Stimulated activated CD4-positive, alpha-beta T cell treated with anti-CD3 and anti-CD28 coated beads, Interleukin-4, amount 100 ng/mL, for 4 hours (primary cell): Measurements from ENCODE around the gene GAMT.

Experiments
- DNase-seq, 2 experiments: peaks; one replicate each; pipeline ENCODE4 v3.0.0-alpha.2; 2020

Gene GAMT

DNA sequence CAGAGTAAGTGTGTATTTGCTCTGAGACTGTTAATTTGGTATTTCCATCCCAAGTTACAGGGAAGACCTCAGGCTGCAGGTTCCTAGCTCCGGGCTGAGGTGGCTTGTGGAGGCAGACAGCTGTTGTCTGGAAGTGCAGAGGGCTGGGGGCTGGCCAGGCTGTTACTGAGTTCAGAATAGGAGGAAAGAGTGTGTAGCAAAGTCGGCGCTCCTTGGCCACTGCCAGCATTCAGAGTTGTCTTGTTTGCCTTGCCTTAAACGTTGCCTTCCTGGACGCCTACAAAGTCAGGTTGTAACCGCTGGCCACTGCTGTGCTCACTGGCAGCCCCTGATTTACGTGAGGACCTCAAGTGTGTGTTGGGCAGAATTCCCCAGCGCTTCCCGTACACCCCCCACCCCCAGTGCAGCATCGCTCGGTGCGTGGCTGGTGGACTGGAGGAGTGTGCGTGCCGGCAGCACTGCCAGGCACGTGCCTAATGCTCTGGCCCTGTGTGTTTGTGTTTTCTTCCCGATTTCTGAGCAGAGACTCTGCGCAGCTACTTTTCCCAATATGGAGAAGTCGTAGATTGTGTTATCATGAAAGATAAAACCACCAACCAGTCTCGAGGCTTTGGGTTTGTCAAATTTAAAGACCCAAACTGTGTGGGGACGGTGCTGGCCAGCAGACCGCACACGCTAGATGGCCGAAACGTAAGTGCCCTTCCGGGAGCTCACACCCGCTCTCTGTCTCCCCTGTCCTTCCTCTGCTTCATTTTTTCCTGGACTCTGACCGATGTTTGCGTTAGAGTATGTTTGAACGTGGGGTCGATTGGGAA lies 16.5 kb upstream of the GAMT start:
- DNase-seq, result no peak

DNA sequence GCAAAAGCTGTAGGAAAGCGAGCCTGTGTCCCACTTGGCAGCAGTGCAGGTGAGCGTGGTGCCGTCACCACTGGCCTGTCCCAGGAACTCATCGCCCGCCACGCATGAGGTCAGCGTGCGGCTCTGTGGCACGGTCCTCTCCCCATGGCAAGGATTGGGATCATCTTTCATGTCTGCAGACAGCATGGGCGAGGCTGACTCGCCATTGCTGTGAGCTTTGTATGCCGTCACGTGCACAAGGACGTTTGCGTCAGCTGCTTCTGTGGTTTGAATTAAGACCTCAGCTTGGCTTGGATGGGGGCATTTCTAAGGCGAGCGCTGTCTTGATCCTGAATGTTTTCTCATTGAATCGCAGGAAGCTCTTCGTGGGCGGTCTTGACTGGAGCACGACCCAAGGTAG lies 15.8 kb upstream of the GAMT start:
- no peak for DNase-seq

DNA sequence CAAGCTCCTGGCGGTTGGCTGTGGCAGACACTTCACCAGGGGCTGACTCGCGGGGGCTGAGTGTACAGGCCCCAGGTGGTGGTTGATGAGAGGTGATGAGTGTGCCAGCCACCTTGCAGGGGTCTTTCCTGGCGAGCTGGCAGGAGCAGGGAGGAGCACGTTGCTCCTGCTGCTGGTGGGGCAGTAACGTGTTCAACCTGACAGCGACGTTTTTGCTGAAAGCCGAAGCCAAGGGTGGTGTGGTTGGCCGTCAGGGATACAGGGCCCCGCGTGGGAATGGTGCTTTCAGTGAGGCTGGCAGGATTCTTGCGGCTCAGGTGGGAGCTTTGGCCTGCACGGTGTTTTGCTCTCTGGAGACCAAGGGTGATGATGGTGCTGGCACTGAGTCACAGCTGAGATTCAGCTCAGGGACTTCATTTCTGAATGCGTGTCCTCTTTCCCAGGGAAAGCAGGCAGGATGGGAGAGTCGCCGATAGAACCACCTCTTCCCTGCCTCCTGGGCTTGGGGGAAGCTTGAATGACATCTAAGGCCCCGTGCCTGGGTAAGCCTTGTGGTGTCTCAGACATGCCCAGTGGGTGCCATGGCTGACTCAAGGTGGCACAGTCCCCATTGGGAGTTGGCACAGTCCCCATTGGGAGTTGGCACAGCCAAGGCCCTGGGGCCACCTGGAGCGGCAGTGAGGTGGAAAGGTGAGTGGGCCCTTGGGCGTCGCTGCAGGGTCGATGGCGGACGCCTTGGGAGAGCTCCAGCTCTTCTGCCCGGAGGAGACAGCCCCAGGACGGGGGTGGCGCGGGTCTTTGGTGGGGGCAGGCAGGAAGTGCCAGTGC lies 14.9 kb upstream of the GAMT start:
- DNase-seq, result no peak

DNA sequence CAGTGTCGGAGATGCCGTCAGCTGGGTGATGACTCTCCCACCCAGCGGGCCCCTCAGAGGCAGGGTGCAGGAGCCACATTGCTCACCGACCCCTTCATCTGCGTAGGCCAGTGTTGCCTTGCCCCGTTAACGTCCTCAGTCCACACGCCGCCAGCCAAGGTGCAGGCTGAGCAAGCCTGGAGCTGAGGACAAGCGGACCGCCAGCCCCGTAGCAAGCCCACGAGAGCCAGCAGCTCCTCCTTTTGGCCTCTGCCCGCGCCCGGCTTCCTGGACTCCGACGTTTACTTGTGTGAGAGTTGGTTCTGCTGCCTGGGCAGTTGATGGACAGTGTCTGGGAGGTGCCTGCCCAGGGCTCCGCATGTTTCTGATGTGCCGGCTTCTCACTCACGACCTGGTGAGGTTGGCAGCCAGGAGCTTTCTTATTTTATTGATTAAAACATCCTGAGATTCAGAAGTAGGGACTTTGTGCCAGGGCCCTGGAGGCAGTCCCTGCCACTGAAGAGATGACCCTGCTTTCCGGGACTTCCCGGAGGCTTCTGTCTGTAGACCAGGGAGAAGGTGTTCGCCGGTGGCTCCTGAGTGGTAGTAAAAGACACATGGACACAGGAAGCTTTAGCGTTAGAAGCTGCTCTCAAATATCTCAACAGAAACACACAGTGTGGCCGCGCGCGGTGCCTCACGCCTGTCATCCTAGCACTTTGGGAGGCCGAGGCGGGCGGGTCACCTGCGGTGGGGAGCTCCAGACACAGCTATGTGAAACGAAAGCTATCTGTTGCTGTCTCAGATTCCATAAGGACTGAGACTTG lies 11.9 kb upstream of the GAMT start:
- DNase-seq, result no peak

DNA sequence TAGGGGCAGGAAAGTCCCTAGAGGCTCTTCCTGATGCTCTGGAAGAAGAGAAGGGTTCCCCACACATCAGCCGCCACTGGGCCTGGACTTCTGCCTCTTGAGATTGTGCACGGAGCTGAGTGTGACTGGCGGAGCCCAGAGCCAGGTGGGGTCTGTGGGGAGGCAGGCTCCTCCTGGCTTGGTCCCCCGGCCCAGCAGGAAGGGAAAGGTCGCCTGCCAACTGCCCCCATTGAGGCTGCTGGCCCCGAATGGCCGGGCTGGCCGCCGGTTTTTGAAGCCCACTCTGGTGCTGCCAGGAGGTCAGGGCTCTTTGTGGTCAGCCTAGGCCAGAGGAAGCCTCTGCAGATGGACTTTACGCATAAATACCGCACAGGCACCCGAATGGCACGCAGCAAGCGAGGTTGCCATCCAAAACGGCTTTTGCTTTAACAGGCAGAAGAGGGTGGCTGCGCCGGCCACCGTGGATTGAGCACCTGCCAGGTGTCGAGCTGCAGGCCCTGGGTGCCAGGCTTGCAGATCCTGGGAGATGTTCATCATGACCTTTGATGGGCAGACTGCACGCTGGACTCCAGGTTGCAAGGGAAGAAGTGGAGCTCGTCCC lies 11.1 kb upstream of the GAMT start:
- no peak for DNase-seq

DNA sequence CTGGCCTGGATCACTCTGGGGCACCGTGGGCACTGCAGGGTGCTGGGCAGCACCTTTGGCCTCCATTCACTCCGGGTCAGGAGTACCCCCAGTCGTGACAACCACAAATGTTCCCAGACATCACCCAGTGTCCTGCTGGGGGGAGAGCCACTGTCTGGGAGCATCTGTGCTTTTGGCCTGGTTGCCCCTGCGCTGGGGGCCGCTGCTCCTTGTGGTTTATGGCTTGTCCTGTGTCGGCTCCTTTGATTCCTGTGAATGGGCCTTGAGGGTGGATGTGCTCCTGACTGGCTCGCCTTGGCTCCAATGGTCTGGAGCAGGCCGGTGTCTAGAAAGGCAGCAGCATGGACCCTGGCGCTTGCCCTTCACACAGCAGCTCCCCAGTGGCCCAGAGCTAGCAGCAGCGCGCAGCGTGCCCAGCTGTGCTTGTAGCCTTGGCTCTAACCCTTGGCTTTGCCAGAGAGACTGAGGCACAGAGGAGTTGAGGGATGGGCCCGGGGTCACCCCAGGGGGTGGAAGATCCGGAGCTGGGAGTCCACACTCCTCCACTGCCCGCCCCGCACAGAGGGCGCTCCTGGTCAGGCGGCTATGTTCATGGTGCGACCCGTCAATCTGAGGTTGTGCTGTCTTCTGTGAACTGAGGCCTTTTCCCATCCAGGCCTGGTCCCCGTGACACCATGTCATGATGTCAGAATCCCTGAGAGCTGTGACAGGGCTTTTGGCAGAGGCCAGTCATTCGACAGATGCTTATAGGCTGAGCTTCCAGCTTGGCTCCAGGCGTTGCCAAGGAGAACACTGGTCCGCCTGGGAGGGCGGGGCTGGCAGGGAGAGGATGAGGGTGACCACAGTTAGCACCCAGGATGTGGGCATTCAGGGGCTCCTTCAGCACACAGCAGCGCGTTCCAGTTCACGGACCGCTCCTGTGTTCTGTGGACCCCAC lies 10.2 kb upstream of the GAMT start:
- DNase-seq, result no peak

DNA sequence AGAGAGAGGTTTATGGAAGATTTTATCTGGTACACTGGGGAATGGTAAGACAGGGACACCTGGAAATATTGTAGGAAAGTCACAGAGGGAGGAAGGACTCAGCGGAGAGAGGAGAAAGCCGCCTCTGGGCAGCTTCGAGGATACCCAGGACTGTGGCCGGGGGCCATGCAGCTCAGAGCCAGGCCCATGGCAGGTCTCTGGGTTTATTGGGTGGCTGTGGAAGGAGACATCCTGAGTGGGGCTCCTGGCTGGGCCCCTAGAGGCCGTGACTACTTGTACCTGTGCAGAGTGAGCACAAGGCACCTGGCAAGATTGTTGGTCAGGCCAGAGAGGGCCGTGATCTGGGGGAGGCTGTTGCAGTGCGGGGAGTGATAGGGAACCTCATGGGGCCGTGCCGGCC lies 9.4 kb upstream of the GAMT start:
- no peak for DNase-seq

DNA sequence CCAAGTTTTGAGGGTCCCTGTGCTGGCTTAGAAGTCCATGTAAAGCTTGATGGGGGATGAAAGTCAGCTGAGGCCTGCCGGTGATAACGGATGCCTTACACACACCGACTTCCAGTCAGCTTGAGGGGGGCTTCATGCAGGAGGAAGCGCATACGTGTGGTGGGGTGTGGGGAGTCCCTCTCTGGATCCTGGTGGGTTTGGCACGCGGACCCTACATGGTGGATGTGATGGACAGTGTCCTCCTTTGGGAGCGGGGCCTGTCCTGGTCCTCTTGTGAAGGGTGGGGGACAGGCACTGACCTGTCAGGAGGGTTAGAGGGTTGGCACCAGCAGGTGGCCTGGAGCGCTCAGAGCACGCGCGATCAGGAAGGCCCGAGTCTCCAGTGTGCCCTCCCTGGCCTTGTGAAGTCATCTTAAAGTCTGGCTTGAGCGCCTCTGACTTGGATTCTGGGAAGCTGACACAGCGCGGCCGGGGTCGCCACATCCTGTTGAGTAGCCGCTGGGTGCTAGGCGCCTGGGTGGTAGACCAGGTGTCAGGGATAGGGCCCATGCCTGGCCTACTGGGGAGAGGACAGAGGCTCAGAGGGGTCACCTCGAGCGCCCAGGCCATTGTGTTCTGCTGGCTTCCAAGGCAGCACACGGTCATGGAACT lies 8.9 kb upstream of the GAMT start:
- DNase-seq, result no peak

DNA sequence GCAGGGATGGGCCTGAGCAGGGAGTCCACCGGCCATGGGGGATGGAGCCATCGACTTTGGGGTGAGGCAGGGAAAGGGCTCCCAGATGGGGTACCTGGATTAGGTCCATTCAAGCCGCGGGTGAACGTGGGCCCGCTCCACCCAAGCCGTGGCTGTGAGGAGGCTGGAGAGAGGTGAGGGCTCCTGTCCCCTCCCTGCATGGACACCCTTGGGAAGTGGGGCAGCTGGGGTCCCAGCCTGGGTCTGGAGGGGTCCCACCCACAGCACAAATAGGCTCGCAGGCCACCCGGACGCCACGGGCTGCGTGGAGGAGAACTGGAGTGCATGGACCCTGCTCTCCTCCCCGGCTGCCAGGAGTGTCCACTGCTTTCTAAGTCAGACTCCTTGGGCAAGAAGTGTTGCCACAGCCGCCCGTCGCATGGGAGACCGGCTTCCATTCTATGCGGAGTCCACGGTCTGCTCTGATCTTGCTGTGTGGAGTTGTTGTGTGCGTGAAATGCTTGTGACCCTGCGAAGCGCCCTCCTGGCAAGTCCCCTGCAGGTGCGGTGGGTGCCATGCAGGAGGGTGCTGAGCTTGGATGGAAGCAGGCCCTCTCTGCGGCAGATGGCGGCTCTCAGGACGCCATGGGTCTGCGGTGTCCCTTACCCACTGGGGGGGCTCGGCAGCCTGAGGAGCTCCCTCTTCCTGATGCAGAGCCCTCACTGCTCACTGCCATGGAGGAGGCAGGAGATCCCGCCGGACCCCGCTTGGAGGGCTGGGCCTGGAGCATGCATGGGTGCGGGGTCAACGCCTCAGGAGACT lies 8.1 kb upstream of the GAMT start:
- no peak for DNase-seq

DNA sequence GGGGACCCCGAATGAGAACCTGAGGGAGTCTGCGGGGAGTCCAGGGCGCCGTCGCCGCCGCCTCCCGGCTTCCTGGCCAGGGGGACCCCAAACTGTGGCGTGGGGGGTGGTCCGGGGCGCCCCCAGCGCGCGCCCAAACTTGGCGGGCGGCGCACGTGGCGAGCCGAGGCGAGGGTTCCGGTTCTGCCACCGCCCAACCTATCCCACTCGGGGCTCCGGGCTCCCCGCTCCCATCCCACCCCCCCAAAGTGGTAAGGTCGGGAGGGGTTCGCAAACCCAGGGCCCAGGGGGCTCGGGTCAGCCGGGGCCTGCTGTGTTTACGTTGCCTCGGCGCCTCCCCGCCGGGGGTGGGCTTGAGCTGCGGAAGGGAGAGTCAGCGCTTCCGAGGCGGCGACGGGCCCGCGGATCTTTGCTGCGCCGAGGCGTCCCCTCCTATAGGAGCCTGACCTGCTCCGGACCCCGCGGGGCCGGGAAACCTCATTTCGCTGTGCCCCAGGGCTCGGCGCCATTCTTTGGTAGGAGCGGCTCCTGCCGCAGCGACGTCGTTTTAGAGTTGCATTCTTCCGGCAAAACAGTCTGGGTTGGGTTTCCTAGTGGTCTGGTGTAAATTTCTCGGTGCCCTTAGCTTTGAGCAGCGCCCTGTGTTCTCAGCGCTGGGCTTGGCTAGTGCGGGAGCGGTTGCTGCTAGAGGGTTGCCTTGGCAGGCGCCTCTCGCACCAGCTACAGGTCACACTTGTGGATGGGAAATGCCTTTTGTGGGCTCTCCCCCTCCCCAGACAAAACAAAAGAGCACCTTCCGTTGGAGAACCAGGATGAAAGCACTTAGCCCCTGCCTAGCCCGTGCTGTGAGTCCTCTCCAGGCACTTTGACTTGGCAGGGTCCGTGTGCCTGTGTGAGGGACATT lies 7.2 kb upstream of the GAMT start:
- DNase-seq, result peak; percentile 52 to 61

DNA sequence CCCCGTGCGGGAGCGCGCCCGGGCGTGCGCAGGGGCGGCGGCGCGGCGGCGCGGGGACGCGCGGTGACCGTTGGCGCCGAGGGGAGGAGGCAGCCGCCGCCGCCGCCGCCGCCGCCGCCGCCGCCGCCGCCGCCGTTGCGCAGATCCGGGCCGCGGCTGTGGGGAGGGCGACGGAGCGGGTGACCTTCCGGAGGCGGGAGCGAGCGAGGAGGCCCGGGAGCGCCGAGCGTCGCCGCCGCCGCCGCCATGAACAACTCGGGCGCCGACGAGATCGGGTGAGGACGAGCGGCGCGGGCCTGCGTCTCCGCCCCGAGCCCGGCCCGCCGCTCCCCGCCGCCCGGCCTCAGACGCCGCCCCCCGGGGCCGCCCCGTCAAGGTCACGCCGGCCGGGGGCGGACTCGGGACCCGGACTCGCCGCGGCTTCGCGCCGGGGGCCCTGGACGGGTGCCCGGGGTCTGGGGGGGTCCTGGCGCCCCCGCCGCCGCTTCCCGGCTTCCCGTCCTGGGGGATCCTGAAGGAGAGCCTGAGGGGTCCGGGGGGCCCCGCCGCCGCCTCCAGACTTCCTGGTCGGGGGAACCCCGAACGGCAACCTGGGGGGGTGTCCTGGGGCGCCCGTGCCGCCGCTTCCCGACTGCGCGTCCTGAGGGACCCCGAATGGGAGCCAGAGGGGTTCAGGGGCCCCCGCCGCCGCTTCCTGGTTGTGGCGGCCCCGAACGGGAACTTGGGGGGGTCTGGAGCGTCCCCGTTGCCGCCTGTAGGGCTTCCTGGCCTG lies 6.4 kb upstream of the GAMT start, which contains the start of gene DAZAP1:
DAZAP1 (plus strand) TSS at position 59 of the 772 bp plus-strand sequence; CDS start at position 247, 188 bp downstream.
- DNase-seq, result peak; percentile 34 to 48

DNA sequence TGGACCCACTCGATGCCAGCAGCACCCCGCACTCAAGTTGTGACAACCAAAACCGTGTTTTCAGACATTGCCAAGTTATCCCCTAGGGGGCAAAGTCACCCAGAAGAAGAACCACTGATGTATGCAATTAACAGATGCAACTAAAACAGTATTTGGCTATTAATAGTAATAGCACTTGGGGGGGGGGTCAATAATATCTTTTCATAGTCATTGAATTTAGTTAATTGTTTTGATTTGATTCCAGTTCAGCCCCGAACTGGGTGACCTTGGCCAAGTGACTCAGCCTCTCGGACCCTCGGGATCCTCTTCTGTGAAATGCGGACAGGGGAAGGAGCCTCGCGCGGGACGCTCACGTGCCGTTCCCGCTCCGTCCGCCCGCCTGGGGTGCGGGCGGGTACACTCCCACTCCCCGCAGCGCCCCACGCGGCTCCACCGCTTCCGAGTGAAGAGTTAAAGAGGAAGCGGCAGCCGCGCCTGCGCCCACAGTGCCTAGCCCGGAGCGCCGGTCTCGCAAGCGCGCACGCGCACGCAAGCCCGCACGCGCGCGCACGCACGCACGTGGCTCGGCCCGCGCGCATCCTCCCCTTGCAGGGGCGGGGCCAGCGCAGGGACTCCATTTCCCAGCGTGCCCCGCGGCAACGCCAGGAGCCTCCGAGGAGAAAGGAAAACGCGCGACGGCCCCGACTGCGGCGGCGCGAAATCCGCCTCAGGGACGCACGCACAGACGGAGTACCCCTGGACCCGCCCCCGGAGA lies 5.6 kb upstream of the GAMT start:
- peak; percentile 99 for DNase-seq

DNA sequence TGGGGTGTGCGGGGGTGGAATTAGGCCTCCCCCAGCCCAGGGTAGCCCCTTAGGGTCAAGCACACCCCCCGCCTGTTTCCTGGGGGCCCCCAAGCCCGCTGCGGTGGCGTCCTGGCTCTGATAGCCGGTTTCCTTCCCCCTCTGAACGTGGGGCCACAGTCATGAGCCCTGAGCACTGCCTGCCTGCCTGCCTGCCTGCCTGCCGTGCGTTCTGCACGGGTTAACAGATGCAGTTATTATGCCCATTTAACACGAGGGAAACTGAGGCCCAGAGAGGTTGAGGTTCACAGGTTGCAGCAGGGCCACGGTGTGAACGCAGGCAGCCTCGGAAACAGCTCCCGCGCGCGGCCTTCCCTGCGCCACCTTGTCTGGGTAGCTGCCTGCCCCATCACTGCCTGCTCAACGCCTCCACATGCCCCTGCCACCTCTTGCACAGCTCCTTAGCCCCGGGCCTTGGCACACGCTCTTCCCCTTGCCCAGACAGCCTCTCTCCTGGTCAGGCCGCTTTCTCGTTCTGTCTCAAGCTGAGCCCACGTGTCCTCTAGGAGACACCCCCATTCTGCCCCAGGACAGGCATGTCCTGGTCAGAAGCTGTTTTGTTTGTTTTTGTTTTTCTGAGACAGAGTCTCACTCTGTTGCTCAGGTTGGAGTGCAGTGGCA lies 1.2 kb upstream of the GAMT start:
- no peak for DNase-seq

DNA sequence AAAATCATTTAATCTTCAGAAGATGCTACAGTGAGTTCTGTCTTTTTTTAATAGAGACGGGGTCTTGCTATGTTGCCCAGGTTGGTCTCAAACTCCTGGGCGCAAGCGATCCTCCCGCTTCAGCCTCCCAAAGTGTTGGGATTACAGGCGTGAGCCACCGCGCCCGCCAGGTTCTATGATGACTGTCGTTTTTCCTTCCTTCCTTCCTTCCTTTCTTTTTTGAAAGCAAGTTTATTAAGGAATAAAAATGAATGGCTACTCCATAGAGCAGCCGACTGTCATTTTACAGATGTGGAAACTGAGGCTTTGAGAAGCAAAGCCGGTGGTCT lies 511 bp upstream of the GAMT start:
- DNase-seq, result no peak

DNA sequence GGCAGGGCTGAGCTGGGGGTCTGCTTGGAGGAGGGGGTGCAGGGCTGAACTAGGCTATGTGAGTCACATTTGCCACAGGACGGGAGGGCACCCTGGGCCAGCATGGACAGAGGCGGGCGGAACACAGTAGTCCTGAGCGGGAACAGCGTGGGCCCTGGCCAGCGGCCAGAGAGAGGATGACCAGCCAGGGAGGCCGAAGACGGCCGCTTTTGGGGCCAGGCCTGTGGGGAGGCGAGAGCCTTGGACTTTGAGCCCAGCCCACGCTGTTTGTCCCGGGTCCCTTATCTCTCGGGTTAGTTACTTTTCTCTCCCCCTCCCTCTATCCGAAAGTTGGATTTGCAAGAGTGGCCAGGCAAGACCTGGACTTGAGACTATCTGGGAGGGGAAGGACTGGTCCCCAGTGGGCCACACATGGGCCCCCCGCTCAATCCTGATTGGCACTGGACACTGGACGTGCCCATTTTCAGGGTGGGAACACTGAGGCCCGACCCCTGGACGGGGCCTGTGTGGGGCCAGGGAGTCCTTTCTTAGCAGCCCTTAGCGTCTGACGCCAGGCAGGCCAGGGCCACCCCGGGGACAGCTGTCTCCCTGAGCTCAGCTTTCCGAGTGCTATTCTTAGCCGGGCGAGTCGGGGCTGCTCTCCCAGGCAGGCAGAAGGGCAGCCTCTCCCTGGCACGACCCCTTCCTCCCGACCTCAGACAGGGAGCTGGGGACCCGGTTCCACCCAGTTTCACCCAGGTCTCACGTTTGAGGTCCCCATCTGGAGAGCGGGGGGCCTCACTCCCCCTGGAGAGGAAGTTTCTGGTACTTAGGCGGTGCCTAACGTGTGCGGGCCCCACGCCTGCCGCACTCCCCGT lies 833 bp downstream of the GAMT start:
- DNase-seq, result no peak

DNA sequence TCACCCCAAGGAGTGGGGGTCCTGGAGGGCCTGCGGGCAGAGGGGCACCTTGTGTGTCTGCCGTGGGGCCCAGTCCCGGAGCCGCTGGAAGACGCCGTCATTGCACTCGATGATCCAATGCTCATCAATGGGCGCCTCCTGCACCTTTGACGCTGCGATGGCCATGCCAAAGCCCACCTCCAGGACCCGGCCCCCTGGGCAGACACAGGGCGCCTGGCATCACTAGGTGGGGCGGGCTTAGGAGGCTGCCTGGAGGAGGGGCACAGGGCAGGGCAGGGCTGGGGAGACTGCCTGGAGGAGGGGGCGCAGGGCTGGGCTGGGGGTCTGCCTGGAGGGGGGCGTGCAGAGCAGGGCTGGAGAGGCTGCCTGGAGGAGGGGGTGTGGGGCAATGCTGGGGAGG lies 1.6 kb downstream of the GAMT start:
- DNase-seq, result no peak
